ENCODE data around the gene BEX5.

- no peak for TF ChIP-seq EZH2 (IDR thresholded peaks at IDR 0.05; ENCODE audit: insufficient read depth, poor library complexity, severe bottlenecking)
- TF ChIP-seq EZH2phosphoT487 (IDR thresholded peaks at IDR 0.05; ENCODE audit: insufficient read depth, low read depth): no peak
These were observed 30.4 kb upstream of the BEX5 start for GRCh38 chrX:102185967-102186720.
